Panc1 (cell line): Measurements from ENCODE around the gene CDK13. TPM values are rescaled to one million over a fixed set of nuclear protein-coding genes. Genes with fewer than 3 reads are reported as not detected.

ENCODE experiments used
- ATAC-seq: fragments of 200-7000 bp; cut with Tn5 transposase; 2 replicates; pipeline ENCODE4 v1.9.1; 2020; ENCODE audit warnings: mild to moderate bottlenecking, moderate library complexity
- BruUV-seq: library from RNA; stranded (reverse); fragments of 400-500 nt; replicated peaks from 2 replicates; lab custom pipeline; 2021; lab: Mats Ljungman, UMichigan
- CTCF ChIA-PET: fragments of 300-600 bp; sonication (Branson Sonifier 250); formaldehyde crosslinking; loops from one replicate; lab custom pipeline; 2022; ENCODE audit warnings: antibody characterized with exemption; lab: Charles Lee
- POLR2A ChIA-PET: fragments of 300-600 bp; sonication (Branson Sonifier 250); formaldehyde crosslinking; loops from one replicate; lab custom pipeline; 2022; ENCODE audit warnings: antibody characterized with exemption; lab: Charles Lee
- DNase-seq: peaks from one replicate; pipeline ENCODE4 v3.0.0-alpha.2; 2010; ENCODE audit warnings: low read depth, low spot score
- H3K27ac ChIP-seq: 2 replicates; pipeline ENCODE4 v1.5.1; 2011; ENCODE audit warnings: mild to moderate bottlenecking, low read length, inconsistent platforms
- H3K27me3 ChIP-seq: fragments of 200-500 bp; sonication (Bioruptor generic); 2 replicates; pipeline ENCODE4 v1.6.0; 2014; ENCODE audit warnings: low read length, inconsistent platforms; ENCODE audit not compliant: control insufficient read depth, insufficient read depth
- H3K36me3 ChIP-seq: fragments of 200-500 bp; sonication (Bioruptor generic); 2 replicates; pipeline ENCODE4 v1.5.1; 2014; ENCODE audit warnings: inconsistent platforms, mild to moderate bottlenecking, low read length, moderate library complexity; ENCODE audit not compliant: control insufficient read depth, insufficient read depth
- H3K4me1 ChIP-seq: 2 replicates; pipeline ENCODE4 v1.5.1; 2011; ENCODE audit warnings: inconsistent platforms, mild to moderate bottlenecking, low read length, moderate library complexity; ENCODE audit not compliant: control insufficient read depth, insufficient read depth
- H3K4me3 ChIP-seq, 2 experiments: 2 replicates each; pipeline ENCODE4 v1.5.1; 2011 to 2012; ENCODE audit warnings: low read depth in 2 of 2, low read length in 2 of 2, mild to moderate bottlenecking in 2 of 2, inconsistent platforms in 1 of 2, moderate library complexity in 1 of 2
- H3K9me3 ChIP-seq: fragments of 200-500 bp; sonication (Bioruptor generic); 2 replicates; pipeline ENCODE4 v1.5.1; 2014; ENCODE audit warnings: low read depth, mild to moderate bottlenecking, inconsistent platforms, low read length, moderate library complexity; ENCODE audit not compliant: control insufficient read depth, insufficient read depth
- POLR2AphosphoS5 ChIP-seq: IDR thresholded peaks from 2 replicates; pipeline ENCODE4 v1.6.1; 2012; ENCODE audit warnings: mild to moderate bottlenecking, low read depth, low read length, moderate library complexity
- SIN3A ChIP-seq: IDR thresholded peaks from 2 replicates; pipeline ENCODE4 v1.6.1; 2012; ENCODE audit warnings: low read depth, mild to moderate bottlenecking, low read length, moderate library complexity, borderline replicate concordance; ENCODE audit not compliant: insufficient read depth
- TCF7L2 ChIP-seq: IDR thresholded peaks from 2 replicates; pipeline ENCODE4 v1.6.1; 2011; ENCODE audit warnings: mild to moderate bottlenecking, low read depth, low read length, inconsistent platforms
- in situ Hi-C: cut with HindIII; loops from 2 replicates; pipeline ENCODE4 v1.10.0; 2016; ENCODE audit warnings: low sequenced_read_pairs, low pct_unique_long_range_greater_than_20kb
- intact Hi-C: fragments of 100-400 bp; cut with micrococcal nuclease; formaldehyde crosslinking; loops from one replicate; pipeline ENCODE4 v1.10.0; 2022; ENCODE audit not compliant: unreplicated experiment
- total RNA-seq: library from RNA; stranded (reverse); gene quantifications from one replicate; pipeline ENCODE4 v1.2.1, GENCODE V29; 2021; ENCODE audit not compliant: unreplicated experiment
- TF ChIP-seq, protein P1 (sequence below), 2 experiments: IDR thresholded peaks; 2 replicates each; pipeline ENCODE4 v1.6.1; 2011 to 2012; ENCODE audit warnings: low read depth in 2 of 2, control low read depth in 1 of 2, low read length in 1 of 2, mild to moderate bottlenecking in 1 of 2, moderate library complexity in 1 of 2; ENCODE audit not compliant: insufficient read depth in 1 of 2
- TF ChIP-seq, protein P2 (sequence below): fragments of 450-650 bp; IDR thresholded peaks from 2 replicates; pipeline ENCODE4 v1.5.1; 2017; ENCODE audit warnings: mild to moderate bottlenecking

Gene CDK13
- total RNA-seq, 1 experiment from 2014 or later: 52.0 TPM

DNA sequence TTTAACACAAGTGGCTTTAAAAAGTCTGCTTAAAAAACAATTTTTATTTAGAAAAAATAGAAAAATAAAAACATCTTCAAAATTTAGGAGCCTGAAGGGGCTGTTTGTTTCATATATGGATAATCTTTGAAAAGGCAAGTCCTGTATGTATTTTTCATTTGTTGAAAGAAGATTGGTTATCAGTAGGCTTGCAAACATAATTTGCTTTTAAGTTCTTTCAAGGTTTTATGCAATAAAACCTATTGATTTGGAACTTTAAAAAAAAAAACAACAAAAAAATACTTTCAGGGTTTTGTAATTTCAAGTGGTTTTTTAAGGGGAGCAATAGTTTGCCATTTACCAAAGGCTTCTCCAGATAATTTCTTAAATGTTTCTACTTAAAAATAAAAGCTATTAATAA lies 148.8 kb downstream of the CDK13 start:
- TF ChIP-seq, protein P1, sequence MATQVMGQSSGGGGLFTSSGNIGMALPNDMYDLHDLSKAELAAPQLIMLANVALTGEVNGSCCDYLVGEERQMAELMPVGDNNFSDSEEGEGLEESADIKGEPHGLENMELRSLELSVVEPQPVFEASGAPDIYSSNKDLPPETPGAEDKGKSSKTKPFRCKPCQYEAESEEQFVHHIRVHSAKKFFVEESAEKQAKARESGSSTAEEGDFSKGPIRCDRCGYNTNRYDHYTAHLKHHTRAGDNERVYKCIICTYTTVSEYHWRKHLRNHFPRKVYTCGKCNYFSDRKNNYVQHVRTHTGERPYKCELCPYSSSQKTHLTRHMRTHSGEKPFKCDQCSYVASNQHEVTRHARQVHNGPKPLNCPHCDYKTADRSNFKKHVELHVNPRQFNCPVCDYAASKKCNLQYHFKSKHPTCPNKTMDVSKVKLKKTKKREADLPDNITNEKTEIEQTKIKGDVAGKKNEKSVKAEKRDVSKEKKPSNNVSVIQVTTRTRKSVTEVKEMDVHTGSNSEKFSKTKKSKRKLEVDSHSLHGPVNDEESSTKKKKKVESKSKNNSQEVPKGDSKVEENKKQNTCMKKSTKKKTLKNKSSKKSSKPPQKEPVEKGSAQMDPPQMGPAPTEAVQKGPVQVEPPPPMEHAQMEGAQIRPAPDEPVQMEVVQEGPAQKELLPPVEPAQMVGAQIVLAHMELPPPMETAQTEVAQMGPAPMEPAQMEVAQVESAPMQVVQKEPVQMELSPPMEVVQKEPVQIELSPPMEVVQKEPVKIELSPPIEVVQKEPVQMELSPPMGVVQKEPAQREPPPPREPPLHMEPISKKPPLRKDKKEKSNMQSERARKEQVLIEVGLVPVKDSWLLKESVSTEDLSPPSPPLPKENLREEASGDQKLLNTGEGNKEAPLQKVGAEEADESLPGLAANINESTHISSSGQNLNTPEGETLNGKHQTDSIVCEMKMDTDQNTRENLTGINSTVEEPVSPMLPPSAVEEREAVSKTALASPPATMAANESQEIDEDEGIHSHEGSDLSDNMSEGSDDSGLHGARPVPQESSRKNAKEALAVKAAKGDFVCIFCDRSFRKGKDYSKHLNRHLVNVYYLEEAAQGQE (IDR thresholded peaks at IDR 0.05; ENCODE audit: insufficient read depth in 1 of 2, low read depth in 2 of 2, low read length in 1 of 2): no peak
- TF ChIP-seq SIN3A: no peak
- TF ChIP-seq TCF7L2: no peak
- no peak for TF ChIP-seq POLR2AphosphoS5
- TF ChIP-seq, protein P2, sequence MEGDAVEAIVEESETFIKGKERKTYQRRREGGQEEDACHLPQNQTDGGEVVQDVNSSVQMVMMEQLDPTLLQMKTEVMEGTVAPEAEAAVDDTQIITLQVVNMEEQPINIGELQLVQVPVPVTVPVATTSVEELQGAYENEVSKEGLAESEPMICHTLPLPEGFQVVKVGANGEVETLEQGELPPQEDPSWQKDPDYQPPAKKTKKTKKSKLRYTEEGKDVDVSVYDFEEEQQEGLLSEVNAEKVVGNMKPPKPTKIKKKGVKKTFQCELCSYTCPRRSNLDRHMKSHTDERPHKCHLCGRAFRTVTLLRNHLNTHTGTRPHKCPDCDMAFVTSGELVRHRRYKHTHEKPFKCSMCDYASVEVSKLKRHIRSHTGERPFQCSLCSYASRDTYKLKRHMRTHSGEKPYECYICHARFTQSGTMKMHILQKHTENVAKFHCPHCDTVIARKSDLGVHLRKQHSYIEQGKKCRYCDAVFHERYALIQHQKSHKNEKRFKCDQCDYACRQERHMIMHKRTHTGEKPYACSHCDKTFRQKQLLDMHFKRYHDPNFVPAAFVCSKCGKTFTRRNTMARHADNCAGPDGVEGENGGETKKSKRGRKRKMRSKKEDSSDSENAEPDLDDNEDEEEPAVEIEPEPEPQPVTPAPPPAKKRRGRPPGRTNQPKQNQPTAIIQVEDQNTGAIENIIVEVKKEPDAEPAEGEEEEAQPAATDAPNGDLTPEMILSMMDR: no peak
- Histone ChIP-seq H3K4me3 (no peak overlapping the region), H3K36me3 (peaks cover 26% of the 10 kb centered on the region), H3K9me3 (no peaks in the 10 kb centered on the region), H3K27me3 (no peaks in the 10 kb centered on the region), H3K27ac (no peak overlapping the region), H3K4me1 (peaks cover 6% of the 10 kb centered on the region; the same call in 1 of the 2 replicates)
- DNase-seq: no peak
- ATAC-seq: no peak
- CTCF ChIA-PET: interaction anchor here (1.0 kb wide), 1 partner anchor 46 kb away, joined by 3 read pairs; no protein-coding TSS in a partner anchor
- BruUV-seq: no TSS peak
- intact Hi-C loops (no loop called here), in situ Hi-C loops (no loop called here)
- POLR2A ChIA-PET: no interaction called here

DNA sequence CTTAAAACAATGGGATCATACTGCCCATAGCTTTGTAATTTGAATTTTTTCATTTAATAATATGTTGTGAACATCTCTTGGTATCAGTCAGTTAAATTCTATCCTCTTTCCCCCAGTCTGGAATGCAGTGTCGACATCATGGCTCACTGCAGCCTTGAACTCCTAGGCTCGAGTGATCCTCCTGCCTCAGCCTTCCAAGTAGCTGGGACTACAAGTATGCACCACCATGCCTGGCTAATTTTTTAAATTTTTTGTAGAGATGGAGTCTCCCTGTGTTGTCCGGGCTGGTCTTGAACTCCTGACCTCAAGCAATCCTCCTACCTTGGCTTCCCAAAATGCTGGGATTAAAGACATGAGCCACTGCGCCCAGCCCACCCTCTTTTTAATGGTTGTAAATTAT lies 149.8 kb downstream of the CDK13 start:
- in situ Hi-C loops: no loop called here
- POLR2A ChIA-PET: no interaction called here

More for the DNA sequence above, 149.8 kb downstream of the CDK13 start:
- no peak for DNase-seq
- H3K27me3 ChIP-seq: no peaks in the 10 kb centered on the region
- intact Hi-C loops: no loop called here
- ATAC-seq: no peak
- peaks cover 6% of the 10 kb centered on the region; the same call in 1 of the 2 replicates for H3K4me1 ChIP-seq
- BruUV-seq: no TSS peak
- H3K4me3 ChIP-seq: no peak overlapping the region
- H3K9me3 ChIP-seq: no peaks in the 10 kb centered on the region
- CTCF ChIA-PET: interaction anchor here (1.0 kb wide), 1 partner anchor 47 kb away, joined by 3 read pairs; no protein-coding TSS in a partner anchor
- TF ChIP-seq, protein P2: no peak
- TF ChIP-seq, protein P1 (IDR thresholded peaks at IDR 0.05; ENCODE audit: insufficient read depth in 1 of 2, low read depth in 2 of 2, low read length in 1 of 2): no peak
- TF ChIP-seq SIN3A: no peak
- no peak for TF ChIP-seq TCF7L2
- no peak for TF ChIP-seq POLR2AphosphoS5
- H3K27ac ChIP-seq: no peak overlapping the region
- peaks cover 18% of the 10 kb centered on the region for H3K36me3 ChIP-seq
